H9 (cell line): ENCODE data around the gene DNAH1. TPM values are rescaled to one million over a fixed set of nuclear protein-coding genes. Genes with fewer than 3 reads are reported as not detected.

Source experiments
- DNase-seq: peaks from one replicate; pipeline ENCODE4 v3.0.0-alpha.2; 2017
- H2AFZ ChIP-seq: one replicate; pipeline ENCODE4 v1.6.1; 2013; ENCODE audit warnings: mild to moderate bottlenecking, low read length, control low read depth, moderate library complexity
- H2AK5ac ChIP-seq: 2 replicates; pipeline ENCODE4 v1.6.1; 2013; ENCODE audit warnings: low read length, control low read depth, mixed read lengths; ENCODE audit not compliant: insufficient read length
- H2BK120ac ChIP-seq: one replicate; pipeline ENCODE4 v1.6.1; 2013; ENCODE audit warnings: low read depth, mild to moderate bottlenecking, low read length, control low read depth, inconsistent platforms; ENCODE audit not compliant: poor library complexity, severe bottlenecking
- H2BK12ac ChIP-seq: 2 replicates; pipeline ENCODE4 v1.6.1; 2013; ENCODE audit warnings: low read length, control low read depth, mixed read lengths, low read depth; ENCODE audit not compliant: insufficient read length
- H2BK15ac ChIP-seq: 2 replicates; pipeline ENCODE4 v1.6.1; 2013; ENCODE audit warnings: low read depth, low read length, control low read depth
- H2BK20ac ChIP-seq: one replicate; pipeline ENCODE4 v1.6.1; 2013; ENCODE audit warnings: low read depth, mild to moderate bottlenecking, low read length, control low read depth, inconsistent platforms; ENCODE audit not compliant: poor library complexity, severe bottlenecking
- H2BK5ac ChIP-seq: 2 replicates; pipeline ENCODE4 v1.6.1; 2013; ENCODE audit warnings: low read length, control low read depth, mixed read lengths; ENCODE audit not compliant: insufficient read length
- H3K14ac ChIP-seq: 2 replicates; pipeline ENCODE4 v1.6.1; 2013; ENCODE audit warnings: low read length, control low read depth; ENCODE audit not compliant: insufficient read depth
- H3K18ac ChIP-seq: 2 replicates; pipeline ENCODE4 v1.6.1; 2013; ENCODE audit warnings: low read depth, mild to moderate bottlenecking, mixed read lengths, low read length, control low read depth; ENCODE audit not compliant: insufficient read length
- H3K23ac ChIP-seq: 2 replicates; pipeline ENCODE4 v1.6.1; 2013; ENCODE audit warnings: low read length, control low read depth, mixed read lengths, low read depth; ENCODE audit not compliant: insufficient read length
- H3K23me2 ChIP-seq: 2 replicates; pipeline ENCODE4 v1.6.1; 2013; ENCODE audit warnings: low read depth, mild to moderate bottlenecking, mixed read lengths, low read length, control low read depth; ENCODE audit not compliant: insufficient read length, poor library complexity, severe bottlenecking
- H3K27ac ChIP-seq: 2 replicates; pipeline ENCODE4 v1.5.1; 2013; ENCODE audit warnings: low read length, control low read depth, mixed read lengths, low read depth; ENCODE audit not compliant: insufficient read length
- H3K27me3 ChIP-seq: 2 replicates; pipeline ENCODE4 v1.6.1; 2013; ENCODE audit warnings: low read length, control low read depth, inconsistent platforms; ENCODE audit not compliant: insufficient read depth
- H3K4ac ChIP-seq: 2 replicates; pipeline ENCODE4 v1.6.1; 2013; ENCODE audit warnings: low read depth, mild to moderate bottlenecking, control low read depth, inconsistent platforms, low read length, moderate library complexity
- H3K4me1 ChIP-seq: 2 replicates; pipeline ENCODE4 v1.6.1; 2013; ENCODE audit warnings: low read length, control low read depth, inconsistent platforms; ENCODE audit not compliant: insufficient read depth
- H3K4me2 ChIP-seq: 2 replicates; pipeline ENCODE4 v1.6.1; 2013; ENCODE audit warnings: low read length, control low read depth, mixed read lengths; ENCODE audit not compliant: insufficient read length, insufficient read depth
- H3K56ac ChIP-seq: 2 replicates; pipeline ENCODE4 v1.6.1; 2013; ENCODE audit warnings: low read depth, mild to moderate bottlenecking, mixed read lengths, low read length, control low read depth; ENCODE audit not compliant: insufficient read length
- H3K79me1 ChIP-seq: 2 replicates; pipeline ENCODE4 v1.6.1; 2013; ENCODE audit warnings: low read depth, mild to moderate bottlenecking, moderate library complexity, low read length, control low read depth, inconsistent platforms; ENCODE audit not compliant: insufficient read depth, poor library complexity, severe bottlenecking
- H3K79me2 ChIP-seq: 2 replicates; pipeline ENCODE4 v1.6.1; 2013; ENCODE audit warnings: low read length, control low read depth, inconsistent platforms; ENCODE audit not compliant: insufficient read depth
- H3K9ac ChIP-seq: 2 replicates; pipeline ENCODE4 v1.6.1; 2013; ENCODE audit warnings: low read length, control low read depth, mixed read lengths; ENCODE audit not compliant: insufficient read length; ENCODE audit errors: extremely low read depth
- H3K9me3 ChIP-seq: one replicate; pipeline ENCODE4 v1.6.1; 2013; ENCODE audit warnings: low read depth, low read length, inconsistent platforms; ENCODE audit not compliant: control insufficient read depth
- H3T11ph ChIP-seq: one replicate; pipeline ENCODE4 v1.6.1; 2013; ENCODE audit warnings: mild to moderate bottlenecking, low read length, control low read depth, inconsistent platforms
- H4K20me1 ChIP-seq: one replicate; pipeline ENCODE4 v1.6.1; 2013; ENCODE audit not compliant: control insufficient read depth, insufficient read length, insufficient read depth
- H4K5ac ChIP-seq: 2 replicates; pipeline ENCODE4 v1.6.1; 2013; ENCODE audit warnings: low read depth, mild to moderate bottlenecking, mixed read lengths, low read length, control low read depth; ENCODE audit not compliant: insufficient read length
- H4K8ac ChIP-seq: replicated peaks from 2 replicates; pipeline ENCODE4 v1.6.1; 2013; ENCODE audit warnings: low read length, control low read depth, mixed read lengths, low read depth; ENCODE audit not compliant: insufficient read length
- H4K91ac ChIP-seq: 2 replicates; pipeline ENCODE4 v1.6.1; 2013; ENCODE audit warnings: low read depth, mild to moderate bottlenecking, moderate library complexity, mixed read lengths, low read length, control low read depth; ENCODE audit not compliant: insufficient read length
- H3K27ac Mint-ChIP-seq, 3 experiments: 2 replicates in 2 of 3; 3 replicates in 1 of 3; pipeline ENCODE4 v1.8.0; 2020 to 2021; ENCODE audit warnings: mixed read lengths in 3 of 3, mild to moderate bottlenecking in 1 of 3, moderate library complexity in 1 of 3
- H3K27me3 Mint-ChIP-seq: 2 replicates; pipeline ENCODE4 v1.8.0; 2021; ENCODE audit warnings: low read depth, mild to moderate bottlenecking, moderate library complexity, mixed read lengths
- H3K36me3 Mint-ChIP-seq, 3 experiments: 2 replicates in 2 of 3; 3 replicates in 1 of 3; pipeline ENCODE4 v1.8.0; 2020 to 2021; ENCODE audit warnings: low read depth in 3 of 3, mixed read lengths in 3 of 3; ENCODE audit not compliant: insufficient read depth in 1 of 3
- H3K4me1 Mint-ChIP-seq, 2 experiments: 2 replicates each; pipeline ENCODE4 v1.8.0; 2020; ENCODE audit warnings: mixed read lengths in 2 of 2
- H3K4me3 Mint-ChIP-seq, 2 experiments: 2 replicates in 1 of 2; 3 replicates in 1 of 2; pipeline ENCODE4 v1.8.0; 2020 to 2021; ENCODE audit warnings: mild to moderate bottlenecking in 2 of 2, mixed read lengths in 2 of 2, moderate library complexity in 1 of 2
- H3K9me3 Mint-ChIP-seq, 2 experiments: 2 replicates in 1 of 2; 3 replicates in 1 of 2; pipeline ENCODE4 v1.8.0; 2020; ENCODE audit warnings: mild to moderate bottlenecking in 2 of 2, mixed read lengths in 2 of 2, moderate library complexity in 1 of 2
- WGBS: extraction: QIAGEN DNeasy Blood & Tissue Kit; methylation state at CpG from one replicate; pipeline ENCODE4 v1.1.7; 2013; ENCODE audit warnings: missing lambda C conversion rate, low lambda C conversion rate, mixed read lengths; ENCODE audit not compliant: insufficient read length; ENCODE audit errors: extremely low coverage; 5-methylcytosine and 5-hydroxymethylcytosine counted together
- total RNA-seq: library from RNA; stranded (reverse); gene quantifications from 2 replicates; pipeline ENCODE4 v1.2.1, GENCODE V29; 2021
- TF ChIP-seq, protein P1 (sequence below): fragments of 200-600 bp; sonication (generic); conservative IDR thresholded peaks from 3 replicates; pipeline ENCODE4 v1.8.0; 2021; ENCODE audit warnings: antibody characterized with exemption, mild to moderate bottlenecking

DNAH1 gene
- total RNA-seq, 1 experiment from 2014 or later: 2.0 TPM

DNA sequence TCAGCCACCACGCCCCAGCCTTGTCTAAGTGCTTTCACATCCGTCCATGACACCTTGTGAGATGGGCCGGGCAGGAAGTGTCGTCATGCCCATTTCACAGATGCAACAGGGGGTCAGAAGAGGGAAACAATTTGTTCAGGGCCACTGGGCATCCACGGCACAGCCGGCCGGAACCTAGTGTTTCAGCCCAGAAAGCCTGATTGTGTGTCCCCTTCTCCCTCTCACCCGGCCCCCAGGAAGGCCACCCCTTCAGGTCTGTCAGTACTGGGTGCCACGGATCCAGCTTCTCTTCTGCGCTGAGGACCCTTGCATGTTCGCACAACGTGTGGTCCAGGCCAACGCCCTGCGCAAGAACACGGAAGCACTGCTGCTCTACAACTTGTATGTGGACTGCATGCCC is 15.8 kb downstream of the DNAH1 start:
- Histone ChIP-seq H2BK120ac (no peak overlapping the region), H3K23me2 (no peaks in the 10 kb centered on the region), H3K14ac (no peak overlapping the region), H3K79me2 (no peaks in the 10 kb centered on the region), H2BK5ac (no peak overlapping the region), H4K8ac (no peak overlapping the region), H2AFZ (no peak overlapping the region), H3K23ac (no peak overlapping the region), H3K79me1 (no peaks in the 10 kb centered on the region), H3K9ac (no peak overlapping the region), H3K9me3 (no peaks in the 10 kb centered on the region), H3T11ph (no peak overlapping the region), H3K27me3 (no peaks in the 10 kb centered on the region), H2AK5ac (no peak overlapping the region), H4K5ac (no peak overlapping the region), H2BK15ac (no peak overlapping the region), H2BK20ac (no peak overlapping the region), H4K20me1 (no peaks in the 10 kb centered on the region), H3K4ac (no peak overlapping the region), H3K4me2 (no peak overlapping the region), H3K4me1 (no peaks in the 10 kb centered on the region), H4K91ac (no peak overlapping the region), H3K27ac (no peak overlapping the region), H2BK12ac (no peak overlapping the region), H3K18ac (no peak overlapping the region), H3K56ac (no peak overlapping the region)
- Mint-ChIP-seq H3K4me1 (peaks cover 0 to 3% of the 10 kb centered on the region in 2 experiments; a peak in 1 of 4 replicates), H3K27ac (no peak overlapping the region), H3K4me3 (no peak overlapping the region), H3K9me3 (no peaks in the 10 kb centered on the region), H3K36me3 (no peaks in the 10 kb centered on the region), H3K27me3 (no peaks in the 10 kb centered on the region; the same call in 1 of the 2 replicates)
- WGBS: no CpG with 5 or more reads among the region's 15 CpGs
- TF ChIP-seq, protein P1, sequence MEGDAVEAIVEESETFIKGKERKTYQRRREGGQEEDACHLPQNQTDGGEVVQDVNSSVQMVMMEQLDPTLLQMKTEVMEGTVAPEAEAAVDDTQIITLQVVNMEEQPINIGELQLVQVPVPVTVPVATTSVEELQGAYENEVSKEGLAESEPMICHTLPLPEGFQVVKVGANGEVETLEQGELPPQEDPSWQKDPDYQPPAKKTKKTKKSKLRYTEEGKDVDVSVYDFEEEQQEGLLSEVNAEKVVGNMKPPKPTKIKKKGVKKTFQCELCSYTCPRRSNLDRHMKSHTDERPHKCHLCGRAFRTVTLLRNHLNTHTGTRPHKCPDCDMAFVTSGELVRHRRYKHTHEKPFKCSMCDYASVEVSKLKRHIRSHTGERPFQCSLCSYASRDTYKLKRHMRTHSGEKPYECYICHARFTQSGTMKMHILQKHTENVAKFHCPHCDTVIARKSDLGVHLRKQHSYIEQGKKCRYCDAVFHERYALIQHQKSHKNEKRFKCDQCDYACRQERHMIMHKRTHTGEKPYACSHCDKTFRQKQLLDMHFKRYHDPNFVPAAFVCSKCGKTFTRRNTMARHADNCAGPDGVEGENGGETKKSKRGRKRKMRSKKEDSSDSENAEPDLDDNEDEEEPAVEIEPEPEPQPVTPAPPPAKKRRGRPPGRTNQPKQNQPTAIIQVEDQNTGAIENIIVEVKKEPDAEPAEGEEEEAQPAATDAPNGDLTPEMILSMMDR: no peak
- DNase-seq: no peak
